Smooth muscle cell (in vitro differentiated cells): ENCODE data around the gene MINDY1. TPM values are rescaled to one million over a fixed set of nuclear protein-coding genes. Genes with fewer than 3 reads are reported as not detected.

Experiments
- DNase-seq: peaks from one replicate; lab custom pipeline; 2025; ENCODE audit not compliant: unreplicated experiment; lab: John Stamatoyannopoulos, UW
- H2AFZ ChIP-seq: fragments of 200-600 bp; sonication (generic); 2 replicates; pipeline ENCODE4 v1.6.0; 2016; ENCODE audit warnings: antibody characterized with exemption, low read depth, mild to moderate bottlenecking
- H3F3A ChIP-seq: fragments of 200-600 bp; sonication (generic); 2 replicates; pipeline ENCODE4 v1.6.0; 2017; ENCODE audit warnings: antibody characterized with exemption, low read depth
- H3K27ac ChIP-seq: fragments of 200-600 bp; sonication (generic); 2 replicates; pipeline ENCODE4 v1.5.1; 2016; ENCODE audit warnings: low read depth, mild to moderate bottlenecking
- H3K27me3 ChIP-seq: fragments of 200-600 bp; sonication (generic); 2 replicates; pipeline ENCODE4 v1.6.1; 2016; ENCODE audit warnings: low read depth, mild to moderate bottlenecking
- H3K36me3 ChIP-seq: fragments of 200-600 bp; sonication (generic); 2 replicates; pipeline ENCODE4 v1.5.1; 2016; ENCODE audit warnings: low read depth
- H3K4me1 ChIP-seq: fragments of 200-600 bp; sonication (generic); 2 replicates; pipeline ENCODE4 v1.5.1; 2016; ENCODE audit warnings: low read depth
- H3K4me2 ChIP-seq: fragments of 200-600 bp; sonication (generic); 2 replicates; pipeline ENCODE4 v1.6.0; 2016; ENCODE audit warnings: mild to moderate bottlenecking
- H3K4me3 ChIP-seq: fragments of 200-600 bp; sonication (generic); 2 replicates; pipeline ENCODE4 v1.5.1; 2016; ENCODE audit warnings: mild to moderate bottlenecking
- H3K79me2 ChIP-seq: fragments of 200-600 bp; sonication (generic); 2 replicates; pipeline ENCODE4 v1.6.0; 2016; ENCODE audit warnings: low read depth, mild to moderate bottlenecking
- H3K9ac ChIP-seq: fragments of 200-600 bp; sonication (generic); 2 replicates; pipeline ENCODE4 v1.6.0; 2016; ENCODE audit warnings: low read depth
- H3K9me3 ChIP-seq: fragments of 200-600 bp; sonication (generic); replicated peaks from 2 replicates; pipeline ENCODE4 v1.5.1; 2016; ENCODE audit warnings: low read depth
- H4K20me1 ChIP-seq: fragments of 200-600 bp; sonication (generic); 2 replicates; pipeline ENCODE4 v1.6.0; 2016; ENCODE audit warnings: low read depth
- WGBS: methylation state at CpG from one replicate; pipeline ENCODE4 v1.1.7; 2016; ENCODE audit warnings: low lambda C conversion rate; 5-methylcytosine and 5-hydroxymethylcytosine counted together
- polyA plus RNA-seq: library from polyadenylated mRNA; unstranded; fragments of >200 nt; fragmentation: Nextera tagmentation; extraction: Ambion mirVana; gene quantifications from 2 replicates; pipeline ENCODE4 v1.2.1, GENCODE V29; 2016
- total RNA-seq: library from RNA; depleted of rRNA; stranded (reverse); fragments of >200 nt; gene quantifications from 2 replicates; pipeline ENCODE4 v1.2.3, GENCODE V29; 2014
- TF ChIP-seq, protein P1 (sequence below): fragments of 200-600 bp; sonication (generic); IDR thresholded peaks from 2 replicates; pipeline ENCODE4 v1.5.1; 2017; ENCODE audit warnings: borderline replicate concordance, mild to moderate bottlenecking, antibody characterized with exemption; ENCODE audit not compliant: insufficient read depth, poor library complexity, severe bottlenecking

Gene MINDY1, protein sequence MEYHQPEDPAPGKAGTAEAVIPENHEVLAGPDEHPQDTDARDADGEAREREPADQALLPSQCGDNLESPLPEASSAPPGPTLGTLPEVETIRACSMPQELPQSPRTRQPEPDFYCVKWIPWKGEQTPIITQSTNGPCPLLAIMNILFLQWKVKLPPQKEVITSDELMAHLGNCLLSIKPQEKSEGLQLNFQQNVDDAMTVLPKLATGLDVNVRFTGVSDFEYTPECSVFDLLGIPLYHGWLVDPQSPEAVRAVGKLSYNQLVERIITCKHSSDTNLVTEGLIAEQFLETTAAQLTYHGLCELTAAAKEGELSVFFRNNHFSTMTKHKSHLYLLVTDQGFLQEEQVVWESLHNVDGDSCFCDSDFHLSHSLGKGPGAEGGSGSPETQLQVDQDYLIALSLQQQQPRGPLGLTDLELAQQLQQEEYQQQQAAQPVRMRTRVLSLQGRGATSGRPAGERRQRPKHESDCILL
- total RNA-seq (3.2 and 4.9 TPM in 2 replicates), polyA plus RNA-seq (2.4 and 8.5 TPM in 2 replicates)

DNA sequence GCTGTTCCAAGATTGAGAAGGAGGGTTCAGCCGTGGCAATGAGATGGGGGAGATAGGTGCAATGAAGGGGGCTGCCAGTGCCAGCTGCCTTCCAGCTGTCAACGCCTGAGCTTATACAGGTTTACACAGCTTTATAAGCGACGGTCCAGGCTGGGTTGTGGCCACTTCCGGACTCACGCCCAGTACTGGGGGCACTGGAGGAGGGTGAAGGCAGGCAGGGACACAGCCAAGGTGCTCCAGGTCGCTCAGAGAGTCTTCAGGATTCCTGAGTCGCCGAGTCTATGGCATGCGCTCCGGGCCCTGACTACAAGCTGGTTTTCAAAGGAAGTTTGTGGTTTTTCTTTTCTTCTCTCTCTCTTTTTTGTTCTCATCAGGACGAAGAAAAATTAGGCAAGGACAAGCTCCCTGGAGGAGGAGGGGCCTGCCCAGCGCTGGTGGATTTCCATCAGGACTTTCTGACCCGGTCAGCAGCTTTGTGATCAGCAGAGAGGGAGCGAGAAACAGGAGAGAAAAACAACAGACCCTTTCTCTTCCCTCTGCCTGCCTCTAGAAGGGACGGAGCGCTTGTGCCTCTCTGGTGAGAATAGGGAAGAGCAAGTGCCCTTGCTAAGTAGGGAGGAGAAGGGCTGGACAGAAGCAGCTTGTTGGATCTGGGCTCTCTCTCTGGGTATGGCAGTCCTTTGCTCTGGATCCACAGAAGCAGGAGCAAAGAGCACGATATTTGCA, at the start of gene MINDY1:
Gene MINDY1 (minus strand): TSS at position 576 of the 726 bp plus-strand sequence. CDS start 4,285 bp downstream, outside the sequence.
- peak; percentile 15 for DNase-seq
- Histone ChIP-seq H3K4me1 (peaks cover 17% of the 10 kb centered on the region), H4K20me1 (no peaks in the 10 kb centered on the region), H3K4me3 (peak within 1 kb of the TSS; percentile 81), H3F3A (peaks cover 7% of the 10 kb centered on the region), H3K27me3 (no peaks in the 10 kb centered on the region), H3K79me2 (peaks cover 12% of the 10 kb centered on the region), H3K27ac (peak within 1 kb of the TSS; percentile 97), H2AFZ (peak within 1 kb of the TSS; percentile 93), H3K9ac (peak within 1 kb of the TSS; percentile 92), H3K36me3 (no peaks in the 10 kb centered on the region), H3K9me3 (no peaks in the 10 kb centered on the region), H3K4me2 (peak within 1 kb of the TSS; percentile 90)
- TF ChIP-seq, protein P1, sequence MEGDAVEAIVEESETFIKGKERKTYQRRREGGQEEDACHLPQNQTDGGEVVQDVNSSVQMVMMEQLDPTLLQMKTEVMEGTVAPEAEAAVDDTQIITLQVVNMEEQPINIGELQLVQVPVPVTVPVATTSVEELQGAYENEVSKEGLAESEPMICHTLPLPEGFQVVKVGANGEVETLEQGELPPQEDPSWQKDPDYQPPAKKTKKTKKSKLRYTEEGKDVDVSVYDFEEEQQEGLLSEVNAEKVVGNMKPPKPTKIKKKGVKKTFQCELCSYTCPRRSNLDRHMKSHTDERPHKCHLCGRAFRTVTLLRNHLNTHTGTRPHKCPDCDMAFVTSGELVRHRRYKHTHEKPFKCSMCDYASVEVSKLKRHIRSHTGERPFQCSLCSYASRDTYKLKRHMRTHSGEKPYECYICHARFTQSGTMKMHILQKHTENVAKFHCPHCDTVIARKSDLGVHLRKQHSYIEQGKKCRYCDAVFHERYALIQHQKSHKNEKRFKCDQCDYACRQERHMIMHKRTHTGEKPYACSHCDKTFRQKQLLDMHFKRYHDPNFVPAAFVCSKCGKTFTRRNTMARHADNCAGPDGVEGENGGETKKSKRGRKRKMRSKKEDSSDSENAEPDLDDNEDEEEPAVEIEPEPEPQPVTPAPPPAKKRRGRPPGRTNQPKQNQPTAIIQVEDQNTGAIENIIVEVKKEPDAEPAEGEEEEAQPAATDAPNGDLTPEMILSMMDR, result peak; percentile 20
- 14% methylated on average over 18 of the region's 18 CpGs for WGBS

DNA sequence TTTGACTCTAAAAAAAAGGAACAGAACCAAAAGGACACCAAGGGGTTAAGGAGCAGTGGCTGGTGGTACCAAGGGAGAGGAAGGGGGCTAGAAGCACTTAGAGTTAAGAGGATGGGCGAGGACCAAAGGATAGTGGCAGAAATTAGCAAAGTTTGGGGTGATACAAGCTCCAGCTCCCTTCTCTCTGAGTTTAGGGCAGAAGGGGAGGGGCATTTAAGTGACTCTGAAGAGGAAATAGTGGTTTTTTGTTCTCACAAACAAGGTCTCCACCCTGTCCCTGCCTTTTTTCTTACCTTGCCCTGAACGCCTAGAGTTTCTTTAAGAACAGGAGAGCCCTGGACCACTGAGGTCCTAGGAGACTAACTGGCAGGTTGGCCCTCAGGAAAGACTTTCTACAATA, 49.4 kb upstream of the MINDY1 start:
- peaks cover 69% of the 10 kb centered on the region for H3K79me2 ChIP-seq
- H3K4me1 ChIP-seq, result peaks cover 12% of the 10 kb centered on the region
- 71% methylated on average over 2 of the region's 2 CpGs for WGBS
- H3K27me3 ChIP-seq, result no peaks in the 10 kb centered on the region
- H3K36me3 ChIP-seq, result peaks cover 9% of the 10 kb centered on the region
- peak overlapping the region; percentile 98 for H3K27ac ChIP-seq
- H4K20me1 ChIP-seq, result peaks cover 60% of the 10 kb centered on the region
- TF ChIP-seq, protein P1, result no peak
- H2AFZ ChIP-seq, result no peak overlapping the region
- no peak overlapping the region for H3K4me3 ChIP-seq
- no peaks in the 10 kb centered on the region for H3K9me3 ChIP-seq
- peaks cover 51% of the 10 kb centered on the region for H3F3A ChIP-seq
- DNase-seq, result no peak
- peak overlapping the region; percentile 98 for H3K4me2 ChIP-seq
- no peak overlapping the region for H3K9ac ChIP-seq

DNA sequence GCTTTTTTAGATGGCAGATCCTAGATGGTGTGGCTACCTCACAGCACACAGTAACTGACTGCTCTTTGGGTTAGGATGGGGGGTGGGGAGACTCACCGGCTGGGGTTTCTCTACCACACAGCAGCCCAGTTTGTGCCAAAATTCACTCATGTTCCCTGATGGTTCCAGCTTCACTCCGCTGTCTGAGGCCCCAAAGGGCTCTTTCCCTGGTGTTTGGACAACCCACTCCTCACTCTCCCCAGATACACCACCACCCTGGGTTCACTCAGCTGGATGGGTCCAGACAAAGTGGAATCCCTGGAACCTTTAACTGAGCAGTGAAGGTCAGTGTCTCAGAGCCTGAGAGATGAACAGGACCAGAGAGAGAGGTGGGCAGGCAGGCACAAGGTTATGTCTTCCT, 48.9 kb upstream of the MINDY1 start:
- Histone ChIP-seq H3K4me3 (no peak overlapping the region), H3F3A (peaks cover 55% of the 10 kb centered on the region), H3K4me1 (peaks cover 12% of the 10 kb centered on the region), H3K4me2 (no peak overlapping the region), H4K20me1 (peaks cover 60% of the 10 kb centered on the region), H3K9ac (peak overlapping the region; percentile 3), H3K27me3 (no peaks in the 10 kb centered on the region), H3K36me3 (peaks cover 9% of the 10 kb centered on the region), H3K79me2 (peaks cover 64% of the 10 kb centered on the region), H3K9me3 (no peaks in the 10 kb centered on the region), H2AFZ (no peak overlapping the region), H3K27ac (peak overlapping the region; percentile 98)
- WGBS, result 86% methylated on average over 1 of the region's 2 CpGs
- DNase-seq, result no peak
- TF ChIP-seq, protein P1, result no peak
